ENCODE data around the gene CLIC3.

DNA sequence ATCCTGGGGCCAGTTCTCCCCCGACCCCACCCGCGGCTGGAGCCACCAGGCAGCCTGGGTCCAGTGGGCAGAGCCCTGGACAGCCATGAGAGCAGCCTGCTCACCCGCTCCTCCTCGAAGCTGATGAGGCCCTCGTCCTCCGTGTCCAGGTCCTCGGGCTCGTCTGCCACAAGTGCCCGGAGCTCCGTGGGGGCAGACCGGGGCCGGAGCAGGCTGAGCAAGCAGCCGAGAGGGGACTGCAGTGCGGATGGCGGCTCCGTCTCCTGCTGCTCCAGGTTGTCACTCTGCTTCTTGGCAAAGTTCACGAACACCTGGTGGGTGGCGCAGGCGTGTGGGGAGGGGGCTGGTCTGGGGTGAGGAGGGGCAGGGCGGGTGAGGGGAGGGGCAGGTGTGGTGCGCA is 11.9 kb upstream of the CLIC3 start:
- TF ChIP-seq CTCF (IDR thresholded peaks at IDR 0.05; ENCODE audit: borderline replicate concordance, extremely low read depth, low read length, poor library complexity, severe bottlenecking), result no peak
- no peak for TF ChIP-seq EZH2 (IDR thresholded peaks at IDR 0.05; ENCODE audit: borderline replicate concordance, low read depth, low read length, severe bottlenecking)

All from DND-41 (cell line).